NCI-H1092 (cell line): ENCODE data around the gene RGS9.

Source experiments
- DNase-seq: peaks from one replicate; lab custom pipeline; 2025; lab: John Stamatoyannopoulos, UW

Gene RGS9

DNA sequence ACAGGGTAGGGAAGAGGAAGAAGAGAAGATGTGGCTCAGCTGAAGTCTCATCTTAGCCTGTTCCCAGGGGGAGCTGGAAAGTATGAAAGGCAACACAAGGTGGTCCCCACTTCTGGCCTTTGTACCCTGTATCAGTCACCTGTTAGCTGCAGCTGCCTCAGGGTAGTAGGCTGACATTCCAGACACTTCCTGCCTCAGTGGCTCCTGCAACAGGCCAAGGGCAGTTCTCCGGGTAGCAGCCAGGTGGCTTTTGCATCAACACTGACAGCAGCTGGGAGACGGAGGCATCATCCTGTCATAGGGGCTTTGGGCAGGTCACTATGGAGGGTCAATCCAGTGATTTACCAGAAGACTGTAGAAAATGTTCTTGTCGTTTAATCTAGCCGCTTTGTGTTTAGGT, 124.0 kb downstream of the RGS9 start:
- DNase-seq = no peak

DNA sequence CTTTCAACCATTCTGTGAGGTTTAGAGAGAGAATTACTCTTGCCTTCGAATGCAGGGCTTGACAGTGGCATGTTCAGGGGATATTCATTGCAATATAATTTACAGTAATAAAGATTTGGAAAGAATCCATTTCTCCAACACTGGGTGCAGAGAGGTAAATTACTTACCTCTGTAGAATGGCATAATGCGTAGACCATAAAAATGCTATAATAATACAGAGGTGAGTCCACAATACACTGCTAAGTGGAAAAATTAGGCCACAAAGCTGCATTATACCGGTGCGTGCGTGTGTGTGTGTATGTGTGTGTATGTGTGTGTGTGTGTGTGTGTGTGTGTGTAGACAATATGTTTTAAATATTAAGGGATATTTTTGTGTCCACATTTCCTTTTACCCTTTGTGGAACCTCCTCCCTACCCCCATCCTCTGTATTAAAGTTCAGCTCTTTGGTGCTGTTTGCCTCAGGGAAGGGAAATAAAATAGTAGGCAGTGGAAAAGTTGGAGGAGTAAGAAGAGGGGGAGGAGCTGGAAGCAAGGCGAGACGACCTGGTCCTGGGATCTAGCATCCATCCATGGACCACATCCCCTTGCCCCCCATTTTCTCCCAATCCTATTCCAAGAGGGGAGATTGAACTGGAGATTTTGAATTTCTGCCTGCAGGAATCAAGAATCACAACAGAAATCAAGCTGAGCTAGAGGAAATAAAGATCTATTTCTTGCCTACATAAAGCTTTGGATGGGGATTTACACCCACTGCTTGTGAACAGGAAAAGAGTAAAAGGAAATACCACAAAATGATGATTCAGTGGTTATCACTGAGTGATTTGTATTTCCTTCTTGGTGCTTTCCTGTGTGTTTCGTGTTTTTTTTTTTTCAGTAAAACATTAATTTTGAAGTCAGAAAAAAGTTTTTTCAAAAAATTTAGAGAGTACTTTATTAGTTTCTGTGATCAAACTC, 124.8 kb downstream of the RGS9 start:
- DNase-seq = no peak

DNA sequence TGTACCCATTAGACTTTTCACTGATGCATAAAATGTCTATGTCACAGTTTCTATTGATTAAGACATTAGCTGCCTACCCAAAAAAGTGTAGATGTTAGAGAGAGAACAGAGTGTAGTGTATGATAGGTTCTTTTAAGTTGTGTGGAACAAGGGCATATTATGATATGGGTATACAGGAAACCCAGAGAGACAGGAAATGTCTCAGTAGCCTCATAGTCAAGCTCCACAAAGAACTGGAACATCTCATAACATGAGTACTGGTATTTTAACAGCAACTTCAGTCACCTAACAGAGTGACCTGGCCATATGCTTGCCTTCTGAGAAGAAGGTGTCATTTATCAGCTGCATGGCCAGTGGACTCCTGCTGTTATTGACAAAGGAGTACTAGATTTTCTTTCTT, 128.1 kb downstream of the RGS9 start:
- no peak for DNase-seq

DNA sequence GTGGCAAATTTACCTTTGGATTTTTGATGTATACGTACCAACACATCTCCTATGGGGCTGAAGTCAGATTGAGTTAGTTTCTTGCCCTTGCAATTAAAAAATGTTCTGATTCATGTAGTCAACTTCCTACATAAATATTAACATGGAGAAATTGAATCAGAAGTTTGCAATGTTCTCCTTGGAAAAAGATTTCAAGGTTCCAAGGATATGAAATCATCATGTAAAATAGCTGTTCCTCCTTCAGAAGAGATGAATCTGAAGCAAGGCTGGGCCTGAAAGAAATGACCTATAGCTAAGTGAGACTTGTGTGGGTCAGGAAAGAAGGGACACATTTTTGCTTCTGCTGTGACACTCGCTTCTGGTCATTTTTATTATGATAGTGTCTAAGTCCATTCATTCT, 131.7 kb downstream of the RGS9 start:
- no peak for DNase-seq

DNA sequence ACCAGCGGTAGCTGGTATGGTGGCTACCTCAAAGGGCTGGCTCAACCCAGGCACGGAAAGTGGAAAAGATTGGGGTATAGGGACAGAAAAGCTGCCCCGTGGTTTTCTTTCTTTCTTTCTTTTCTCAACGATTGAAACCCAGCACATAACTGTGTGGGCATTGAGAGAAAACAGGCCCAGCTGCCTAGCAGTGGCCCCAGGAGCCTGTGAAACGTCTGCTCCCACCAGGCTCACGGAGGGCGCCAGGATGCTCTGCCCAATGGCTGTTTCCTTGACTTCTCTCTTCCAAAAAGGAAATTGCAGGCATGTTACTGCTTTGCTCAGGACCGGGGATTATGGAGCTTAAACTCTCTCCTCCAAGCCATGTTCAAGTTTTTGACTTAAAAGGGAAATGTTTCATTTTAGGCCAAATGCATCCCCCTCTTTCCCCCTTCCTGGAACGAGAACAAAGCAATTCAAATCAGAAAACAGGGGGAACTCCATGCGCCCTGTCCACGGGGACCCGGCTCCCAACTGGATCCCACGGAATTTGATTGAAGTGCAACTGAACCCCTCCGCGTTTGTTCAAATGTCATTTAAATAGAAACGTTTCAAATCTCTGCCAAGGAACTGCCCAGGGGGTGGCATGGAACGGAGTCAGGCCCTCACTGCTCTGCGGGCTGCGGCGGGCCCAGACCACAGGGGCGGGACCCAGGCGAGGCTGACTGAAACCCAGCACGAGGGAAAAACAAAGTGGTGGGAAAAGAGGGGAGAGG, 133.5 kb downstream of the RGS9 start:
- no peak for DNase-seq

DNA sequence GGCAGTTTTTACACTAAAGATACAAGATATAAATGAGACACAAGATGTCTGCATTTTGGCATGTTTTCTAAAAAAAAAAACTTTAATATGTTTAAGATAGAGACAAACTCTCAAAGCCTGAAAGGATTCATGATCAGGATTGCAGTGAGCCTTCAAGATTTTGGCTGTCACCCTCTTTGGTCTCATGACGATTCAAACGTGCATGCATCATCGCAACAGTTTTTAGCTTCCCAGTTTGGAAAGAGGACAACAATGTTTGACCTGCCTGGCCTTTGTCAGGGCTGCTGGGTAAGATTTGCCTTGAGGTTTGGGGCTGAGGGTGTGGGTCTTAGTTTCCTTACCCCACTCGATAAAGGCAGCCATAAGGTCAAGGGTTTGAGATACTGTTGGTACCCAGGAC, 134.1 kb downstream of the RGS9 start:
- DNase-seq = no peak
